ENCODE results near the gene TRUB2.
A peak's percentile ranks its signal among the peaks of the same experiment; 100 is the strongest.

The TRUB2 gene

DNA sequence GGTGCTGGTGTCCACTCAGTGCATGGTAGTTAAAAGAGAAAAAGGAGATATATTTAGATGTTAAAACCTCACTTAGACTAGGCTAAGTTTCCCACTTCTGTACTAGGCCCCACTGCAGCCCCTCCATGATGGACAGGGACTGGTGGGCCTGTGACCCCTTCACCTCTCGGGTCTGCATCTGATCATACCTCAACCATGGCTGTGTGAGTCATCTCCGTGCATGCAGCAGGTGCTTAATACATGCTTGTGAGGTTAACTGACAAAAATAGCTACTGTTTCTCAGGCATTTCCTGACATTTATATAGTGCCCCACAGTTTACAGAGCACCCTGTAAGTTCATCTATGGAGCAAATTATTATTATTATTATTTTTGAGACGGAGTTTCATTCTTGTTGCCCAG lies 40.5 kb upstream of the TRUB2 start:
- FAIRE-seq (no peak), DNase-seq (ENCODE audit: insufficient read length, low spot score) (no peak)
- TF ChIP-seq, protein P1, sequence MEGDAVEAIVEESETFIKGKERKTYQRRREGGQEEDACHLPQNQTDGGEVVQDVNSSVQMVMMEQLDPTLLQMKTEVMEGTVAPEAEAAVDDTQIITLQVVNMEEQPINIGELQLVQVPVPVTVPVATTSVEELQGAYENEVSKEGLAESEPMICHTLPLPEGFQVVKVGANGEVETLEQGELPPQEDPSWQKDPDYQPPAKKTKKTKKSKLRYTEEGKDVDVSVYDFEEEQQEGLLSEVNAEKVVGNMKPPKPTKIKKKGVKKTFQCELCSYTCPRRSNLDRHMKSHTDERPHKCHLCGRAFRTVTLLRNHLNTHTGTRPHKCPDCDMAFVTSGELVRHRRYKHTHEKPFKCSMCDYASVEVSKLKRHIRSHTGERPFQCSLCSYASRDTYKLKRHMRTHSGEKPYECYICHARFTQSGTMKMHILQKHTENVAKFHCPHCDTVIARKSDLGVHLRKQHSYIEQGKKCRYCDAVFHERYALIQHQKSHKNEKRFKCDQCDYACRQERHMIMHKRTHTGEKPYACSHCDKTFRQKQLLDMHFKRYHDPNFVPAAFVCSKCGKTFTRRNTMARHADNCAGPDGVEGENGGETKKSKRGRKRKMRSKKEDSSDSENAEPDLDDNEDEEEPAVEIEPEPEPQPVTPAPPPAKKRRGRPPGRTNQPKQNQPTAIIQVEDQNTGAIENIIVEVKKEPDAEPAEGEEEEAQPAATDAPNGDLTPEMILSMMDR (IDR thresholded peaks at IDR 0.05; ENCODE audit: insufficient read depth, missing control alignments) = no peak

DNA sequence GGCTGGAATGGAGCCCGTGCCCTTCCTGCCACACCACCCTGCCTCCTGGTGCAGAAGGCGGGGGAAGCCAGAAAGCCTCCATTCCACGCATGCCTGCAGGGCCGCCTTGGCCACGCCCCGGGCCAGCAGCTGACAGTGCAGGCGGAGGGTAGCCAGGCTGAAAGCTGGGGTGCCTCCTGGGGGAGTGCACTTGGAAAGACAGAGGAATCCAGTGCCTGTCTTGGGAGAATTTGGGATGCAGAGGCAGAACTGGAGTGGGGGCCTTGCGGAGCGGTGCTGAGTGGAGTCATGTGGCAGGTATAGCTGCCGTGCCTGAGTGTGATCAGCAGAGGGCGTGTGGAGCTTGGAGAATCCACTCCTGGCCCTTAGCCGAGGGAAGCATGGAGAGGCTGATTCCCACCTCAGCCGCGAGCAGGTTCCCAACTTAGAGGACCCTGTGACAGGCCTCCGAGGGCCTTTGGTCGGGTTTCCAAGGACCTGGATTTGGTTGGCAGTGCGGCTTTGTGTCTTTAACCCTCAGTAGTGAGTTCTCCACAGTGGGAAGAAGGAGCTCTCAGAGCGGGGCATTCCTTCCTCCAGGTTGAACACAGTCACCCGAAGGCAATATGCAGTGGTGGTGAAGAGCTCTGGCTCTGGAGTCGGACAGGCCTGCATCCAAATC lies 39.9 kb upstream of the TRUB2 start:
- DNase-seq (ENCODE audit: insufficient read length, low spot score) (peak; percentile 93), FAIRE-seq (no peak)
- TF ChIP-seq, protein P1 (IDR thresholded peaks at IDR 0.05; ENCODE audit: insufficient read depth, missing control alignments) = peak; percentile 92

DNA sequence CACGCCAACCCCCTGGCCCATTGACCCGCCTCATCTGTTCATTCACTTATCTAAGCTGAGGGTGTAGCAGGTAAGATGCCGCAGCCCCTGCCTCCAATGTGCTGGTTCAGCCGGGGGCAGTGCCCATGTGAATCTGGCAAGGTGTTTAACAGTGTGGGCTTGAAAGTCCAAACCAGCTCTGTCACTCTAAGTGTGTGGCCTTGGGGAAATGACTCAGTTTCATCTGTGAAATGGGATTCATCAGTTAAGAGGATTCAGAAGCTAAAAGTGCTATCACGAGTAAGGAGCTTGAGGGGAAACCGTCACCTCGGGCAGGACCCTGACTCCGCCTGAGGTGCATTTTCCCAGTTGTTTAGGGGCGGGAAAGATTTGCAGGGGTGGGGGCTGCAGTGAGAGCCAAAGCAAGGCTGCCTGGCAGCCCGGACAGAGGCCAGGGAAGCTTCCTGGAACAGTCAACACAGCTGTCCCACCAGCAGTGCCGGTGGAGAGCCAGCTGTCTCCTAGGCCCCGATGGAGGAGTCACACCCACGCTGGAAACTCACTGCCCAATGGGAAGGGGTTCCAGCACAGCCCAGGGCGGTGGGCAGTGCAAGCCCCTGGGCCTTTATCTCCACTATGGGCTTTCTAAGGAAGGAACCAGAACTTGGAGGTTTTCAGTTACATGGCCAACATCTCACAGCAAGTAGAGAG lies 39.2 kb upstream of the TRUB2 start:
- no peak for FAIRE-seq
- DNase-seq (ENCODE audit: insufficient read length, low spot score) = no peak
- TF ChIP-seq, protein P1 (IDR thresholded peaks at IDR 0.05; ENCODE audit: insufficient read depth, missing control alignments) = no peak

DNA sequence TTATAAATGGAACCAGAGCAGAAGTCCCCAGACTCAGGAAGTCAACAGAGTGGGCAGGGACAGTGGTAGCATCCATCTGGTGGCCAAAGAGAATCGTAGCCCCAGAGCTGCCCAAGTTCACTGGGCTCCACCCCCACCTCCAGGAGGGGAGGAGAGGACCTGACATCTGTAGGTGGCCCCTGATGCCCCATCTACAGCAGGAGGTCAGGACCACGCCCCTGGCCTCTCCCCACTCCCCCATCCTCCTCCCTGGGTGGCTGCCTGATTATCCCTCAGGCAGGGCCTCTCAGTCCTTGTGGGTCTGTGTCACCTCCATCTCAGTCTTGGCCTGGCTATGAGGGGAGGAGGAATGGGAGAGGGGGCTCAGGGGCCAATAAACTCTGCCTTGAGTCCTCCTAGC lies 38.6 kb upstream of the TRUB2 start:
- DNase-seq (ENCODE audit: insufficient read length, low spot score) (no peak), FAIRE-seq (no peak)
- TF ChIP-seq, protein P1 (IDR thresholded peaks at IDR 0.05; ENCODE audit: insufficient read depth, missing control alignments) = no peak

GRCh38 chr9:128358861-128359260 lies 36.6 kb upstream of the TRUB2 start:
- DNase-seq (ENCODE audit: insufficient read length, low spot score) = no peak
- no peak for FAIRE-seq
- TF ChIP-seq, protein P1 (IDR thresholded peaks at IDR 0.05; ENCODE audit: insufficient read depth, missing control alignments) = no peak

DNA sequence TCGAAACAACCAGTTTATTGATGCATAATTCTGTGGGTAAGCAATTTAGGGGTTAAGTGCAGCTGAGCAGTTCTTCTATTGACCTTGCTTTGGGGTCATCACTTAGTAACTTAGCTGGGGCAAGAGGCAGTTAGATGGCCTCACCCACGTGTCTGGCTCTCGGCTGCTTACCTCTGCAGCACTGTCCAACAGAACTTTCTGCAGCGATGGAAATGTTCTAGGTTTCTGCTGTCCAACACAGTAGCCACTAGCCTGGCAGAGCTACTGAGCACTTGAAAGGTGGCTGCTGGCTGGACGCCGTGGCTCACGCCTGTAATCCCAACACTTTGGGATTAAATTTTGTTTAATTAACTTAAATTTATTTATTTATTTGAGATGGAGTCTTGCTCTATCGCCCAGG lies 35.8 kb upstream of the TRUB2 start:
- DNase-seq (ENCODE audit: insufficient read length, low spot score) = no peak
- FAIRE-seq = no peak
- TF ChIP-seq, protein P1 (IDR thresholded peaks at IDR 0.05; ENCODE audit: insufficient read depth, missing control alignments) = no peak

DNA sequence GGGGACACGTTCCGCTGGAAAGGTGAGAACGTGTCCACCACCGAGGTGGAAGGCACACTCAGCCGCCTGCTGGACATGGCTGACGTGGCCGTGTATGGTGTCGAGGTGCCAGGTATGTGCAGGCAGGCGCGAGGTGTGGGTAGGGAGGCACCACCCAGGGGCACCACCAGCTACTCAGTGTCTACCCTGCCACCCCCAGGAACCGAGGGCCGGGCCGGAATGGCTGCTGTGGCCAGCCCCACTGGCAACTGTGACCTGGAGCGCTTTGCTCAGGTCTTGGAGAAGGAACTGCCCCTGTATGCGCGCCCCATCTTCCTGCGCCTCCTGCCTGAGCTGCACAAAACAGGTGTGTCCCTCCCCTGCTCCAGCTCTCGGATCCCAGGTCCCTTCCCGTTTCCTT lies 33.2 kb upstream of the TRUB2 start:
- no peak for DNase-seq (ENCODE audit: insufficient read length, low spot score)
- TF ChIP-seq, protein P1 (IDR thresholded peaks at IDR 0.05; ENCODE audit: insufficient read depth, missing control alignments) = no peak

More for the DNA sequence above, 33.2 kb upstream of the TRUB2 start:
- no peak for FAIRE-seq
